HepG2 (cell line): ENCODE results near the gene C2. TPM values are rescaled to one million over a fixed set of nuclear protein-coding genes. Genes with fewer than 3 reads are reported as not detected.

Experiments
- ASH2L ChIP-seq: fragments of 300-600, 200-600 bp; sonication (generic); IDR thresholded peaks from 2 replicates; pipeline ENCODE4 v1.7.0; 2017; ENCODE audit warnings: low read depth, mild to moderate bottlenecking, moderate library complexity, mixed read lengths, low read length; ENCODE audit not compliant: insufficient read length
- ELF4 ChIP-seq: sonication (generic); formaldehyde crosslinking; IDR thresholded peaks from 2 replicates; pipeline ENCODE4 v1.5.0; 2020; ENCODE audit warnings: missing genetic modification reagents, mild to moderate bottlenecking, moderate library complexity, borderline replicate concordance
- GABPB1 ChIP-seq: IDR thresholded peaks from 2 replicates; pipeline ENCODE4 v1.6.1; 2016; ENCODE audit warnings: mild to moderate bottlenecking, missing genetic modification reagents, moderate library complexity, missing compliant biosample characterization
- JUND ChIP-seq: sonication (generic); formaldehyde crosslinking; IDR thresholded peaks from 2 replicates; pipeline ENCODE4 v1.8.0; 2022; ENCODE audit warnings: mild to moderate bottlenecking, missing genetic modification reagents
- KLF15 ChIP-seq: sonication (generic); formaldehyde crosslinking; IDR thresholded peaks from 2 replicates; pipeline ENCODE4 v1.8.1; 2023; ENCODE audit warnings: borderline replicate concordance, mild to moderate bottlenecking, inconsistent platforms, missing genetic modification reagents, mixed read lengths
- NR2F6 ChIP-seq, 2 experiments: IDR thresholded peaks; 2 replicates each; pipeline ENCODE4 v1.6.1; 2016; ENCODE audit warnings: antibody characterized with exemption in 1 of 2, mild to moderate bottlenecking in 1 of 2
- SNRNP70 ChIP-seq: fragments of 200-400 bp; formaldehyde crosslinking; IDR thresholded peaks from 2 replicates; pipeline ENCODE4 v1.6.1; 2017; ENCODE audit warnings: mild to moderate bottlenecking, low read depth, low read length, moderate library complexity
- SOX13 ChIP-seq, 3 experiments: fragments of 450-650 bp in 1 of 3; sonication (generic) in 1 of 3; formaldehyde crosslinking in 1 of 3; IDR thresholded peaks in 2 of 3; conservative IDR thresholded peaks in 1 of 3; 2 replicates each; pipeline versions ENCODE4 v1.5.0 to v1.6.1; 2016 to 2020; ENCODE audit warnings: antibody characterized with exemption in 1 of 3, mild to moderate bottlenecking in 1 of 3, missing compliant biosample characterization in 1 of 3, missing genetic modification reagents in 1 of 3, moderate library complexity in 1 of 3
- ZNF432 ChIP-seq: sonication (generic); formaldehyde crosslinking; IDR thresholded peaks from 2 replicates; pipeline ENCODE4 v1.5.0; 2020; ENCODE audit warnings: missing genetic modification reagents, mild to moderate bottlenecking, borderline replicate concordance
- ZNF674 ChIP-seq: sonication (generic); formaldehyde crosslinking; IDR thresholded peaks from 2 replicates; pipeline ENCODE4 v1.5.0; 2020; ENCODE audit warnings: low read depth, mild to moderate bottlenecking, missing genetic modification reagents
- polyA plus RNA-seq, 8 experiments: library from polyadenylated mRNA; depleted of rRNA in 3 of 8; stranded (reverse) in 7 of 8; unstranded in 1 of 8; fragments of >200 nt; fragmentation: Illumina TruSeq in 4 of 8; extraction: Trizol in 4 of 8; gene quantifications; 2 replicates each; pipeline versions ENCODE4 v1.2.1 to v1.2.3, GENCODE V29; 2011 to 2016; ENCODE audit warnings: low read depth in 4 of 8, missing spikeins in 1 of 8, mixed read lengths in 1 of 8; ENCODE audit not compliant: insufficient read depth in 1 of 8
- total RNA-seq, 5 experiments: library from RNA; depleted of rRNA; stranded (reverse); fragments of >200 nt; fragmentation: Illumina TruSeq; extraction: Trizol; gene quantifications; 2 replicates each; pipeline ENCODE4 v1.2.3, GENCODE V29; 2016; ENCODE audit warnings: low read depth in 1 of 5
- TF ChIP-seq, protein P1 (sequence below): sonication (generic); formaldehyde crosslinking; IDR thresholded peaks from 2 replicates; pipeline ENCODE4 v1.5.0; 2020; ENCODE audit warnings: mild to moderate bottlenecking, missing genetic modification reagents, borderline replicate concordance
- TF ChIP-seq, protein P2 (sequence below): sonication (generic); formaldehyde crosslinking; IDR thresholded peaks from 2 replicates; pipeline ENCODE4 v1.8.1; 2023; ENCODE audit warnings: mild to moderate bottlenecking, missing genetic modification reagents
- TF ChIP-seq, protein P3 (sequence below): sonication (generic); formaldehyde crosslinking; IDR thresholded peaks from 2 replicates; pipeline ENCODE4 v1.8.0; 2022; ENCODE audit warnings: low read depth, missing genetic modification reagents
- TF ChIP-seq, protein P4 (sequence below): sonication (generic); formaldehyde crosslinking; conservative IDR thresholded peaks from 2 replicates; pipeline ENCODE4 v1.8.0; 2022; ENCODE audit warnings: low read depth, missing genetic modification reagents

Gene C2
- total and polyA plus RNA-seq, 2 of the 13 experiments (the other 11 are each of a cell fraction or from before 2014, with no cell fraction given): 165 to 307 TPM

DNA sequence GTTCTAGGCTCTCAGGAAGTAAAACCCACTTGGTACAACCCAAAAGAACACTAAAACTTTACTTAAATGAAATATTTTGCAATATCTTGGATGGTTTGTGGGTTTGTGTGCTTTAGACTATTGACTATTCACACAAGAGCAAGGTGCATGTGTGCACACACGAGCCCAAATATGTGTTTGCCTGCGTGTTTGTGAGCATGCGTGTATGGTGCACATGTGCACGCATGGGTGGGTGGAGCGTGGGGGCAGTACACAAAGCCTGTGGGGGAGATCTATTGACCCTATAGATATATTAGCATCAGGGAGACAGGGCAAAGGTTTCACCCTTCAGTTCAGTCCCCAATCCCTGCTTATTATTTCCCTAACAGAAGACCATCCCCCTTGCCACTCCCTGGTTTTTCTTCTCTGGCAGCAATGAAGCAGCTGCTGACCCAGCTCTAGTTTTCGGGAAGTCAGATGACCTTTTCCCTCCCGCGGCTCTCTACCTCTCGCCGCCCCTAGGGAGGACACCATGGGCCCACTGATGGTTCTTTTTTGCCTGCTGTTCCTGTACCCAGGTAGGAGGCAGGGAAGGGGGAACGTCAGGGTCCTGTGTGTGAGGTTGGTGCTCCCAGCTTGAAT lies at the start of gene C2 (continued):
- TF ChIP-seq, protein P1, sequence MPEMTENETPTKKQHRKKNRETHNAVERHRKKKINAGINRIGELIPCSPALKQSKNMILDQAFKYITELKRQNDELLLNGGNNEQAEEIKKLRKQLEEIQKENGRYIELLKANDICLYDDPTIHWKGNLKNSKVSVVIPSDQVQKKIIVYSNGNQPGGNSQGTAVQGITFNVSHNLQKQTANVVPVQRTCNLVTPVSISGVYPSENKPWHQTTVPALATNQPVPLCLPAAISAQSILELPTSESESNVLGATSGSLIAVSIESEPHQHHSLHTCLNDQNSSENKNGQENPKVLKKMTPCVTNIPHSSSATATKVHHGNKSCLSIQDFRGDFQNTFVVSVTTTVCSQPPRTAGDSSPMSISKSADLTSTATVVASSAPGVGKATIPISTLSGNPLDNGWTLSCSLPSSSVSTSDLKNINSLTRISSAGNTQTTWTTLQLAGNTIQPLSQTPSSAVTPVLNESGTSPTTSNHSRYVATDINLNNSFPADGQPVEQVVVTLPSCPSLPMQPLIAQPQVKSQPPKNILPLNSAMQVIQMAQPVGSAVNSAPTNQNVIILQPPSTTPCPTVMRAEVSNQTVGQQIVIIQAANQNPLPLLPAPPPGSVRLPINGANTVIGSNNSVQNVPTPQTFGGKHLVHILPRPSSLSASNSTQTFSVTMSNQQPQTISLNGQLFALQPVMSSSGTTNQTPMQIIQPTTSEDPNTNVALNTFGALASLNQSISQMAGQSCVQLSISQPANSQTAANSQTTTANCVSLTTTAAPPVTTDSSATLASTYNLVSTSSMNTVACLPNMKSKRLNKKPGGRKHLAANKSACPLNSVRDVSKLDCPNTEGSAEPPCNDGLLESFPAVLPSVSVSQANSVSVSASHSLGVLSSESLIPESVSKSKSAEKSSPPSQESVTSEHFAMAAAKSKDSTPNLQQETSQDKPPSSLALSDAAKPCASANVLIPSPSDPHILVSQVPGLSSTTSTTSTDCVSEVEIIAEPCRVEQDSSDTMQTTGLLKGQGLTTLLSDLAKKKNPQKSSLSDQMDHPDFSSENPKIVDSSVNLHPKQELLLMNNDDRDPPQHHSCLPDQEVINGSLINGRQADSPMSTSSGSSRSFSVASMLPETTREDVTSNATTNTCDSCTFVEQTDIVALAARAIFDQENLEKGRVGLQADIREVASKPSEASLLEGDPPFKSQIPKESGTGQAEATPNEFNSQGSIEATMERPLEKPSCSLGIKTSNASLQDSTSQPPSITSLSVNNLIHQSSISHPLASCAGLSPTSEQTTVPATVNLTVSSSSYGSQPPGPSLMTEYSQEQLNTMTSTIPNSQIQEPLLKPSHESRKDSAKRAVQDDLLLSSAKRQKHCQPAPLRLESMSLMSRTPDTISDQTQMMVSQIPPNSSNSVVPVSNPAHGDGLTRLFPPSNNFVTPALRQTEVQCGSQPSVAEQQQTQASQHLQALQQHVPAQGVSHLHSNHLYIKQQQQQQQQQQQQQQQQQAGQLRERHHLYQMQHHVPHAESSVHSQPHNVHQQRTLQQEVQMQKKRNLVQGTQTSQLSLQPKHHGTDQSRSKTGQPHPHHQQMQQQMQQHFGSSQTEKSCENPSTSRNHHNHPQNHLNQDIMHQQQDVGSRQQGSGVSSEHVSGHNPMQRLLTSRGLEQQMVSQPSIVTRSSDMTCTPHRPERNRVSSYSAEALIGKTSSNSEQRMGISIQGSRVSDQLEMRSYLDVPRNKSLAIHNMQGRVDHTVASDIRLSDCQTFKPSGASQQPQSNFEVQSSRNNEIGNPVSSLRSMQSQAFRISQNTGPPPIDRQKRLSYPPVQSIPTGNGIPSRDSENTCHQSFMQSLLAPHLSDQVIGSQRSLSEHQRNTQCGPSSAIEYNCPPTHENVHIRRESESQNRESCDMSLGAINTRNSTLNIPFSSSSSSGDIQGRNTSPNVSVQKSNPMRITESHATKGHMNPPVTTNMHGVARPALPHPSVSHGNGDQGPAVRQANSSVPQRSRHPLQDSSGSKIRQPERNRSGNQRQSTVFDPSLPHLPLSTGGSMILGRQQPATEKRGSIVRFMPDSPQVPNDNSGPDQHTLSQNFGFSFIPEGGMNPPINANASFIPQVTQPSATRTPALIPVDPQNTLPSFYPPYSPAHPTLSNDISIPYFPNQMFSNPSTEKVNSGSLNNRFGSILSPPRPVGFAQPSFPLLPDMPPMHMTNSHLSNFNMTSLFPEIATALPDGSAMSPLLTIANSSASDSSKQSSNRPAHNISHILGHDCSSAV (CRISPR knock-in tag): no peak
- peak; percentile 42; the same call in 1 of the 2 replicates for TF ChIP-seq ELF4 (CRISPR knock-in tag)
- peak; percentile 34; the same call in 1 of the 2 replicates for TF ChIP-seq JUND (CRISPR knock-in tag)
- TF ChIP-seq, protein P2, sequence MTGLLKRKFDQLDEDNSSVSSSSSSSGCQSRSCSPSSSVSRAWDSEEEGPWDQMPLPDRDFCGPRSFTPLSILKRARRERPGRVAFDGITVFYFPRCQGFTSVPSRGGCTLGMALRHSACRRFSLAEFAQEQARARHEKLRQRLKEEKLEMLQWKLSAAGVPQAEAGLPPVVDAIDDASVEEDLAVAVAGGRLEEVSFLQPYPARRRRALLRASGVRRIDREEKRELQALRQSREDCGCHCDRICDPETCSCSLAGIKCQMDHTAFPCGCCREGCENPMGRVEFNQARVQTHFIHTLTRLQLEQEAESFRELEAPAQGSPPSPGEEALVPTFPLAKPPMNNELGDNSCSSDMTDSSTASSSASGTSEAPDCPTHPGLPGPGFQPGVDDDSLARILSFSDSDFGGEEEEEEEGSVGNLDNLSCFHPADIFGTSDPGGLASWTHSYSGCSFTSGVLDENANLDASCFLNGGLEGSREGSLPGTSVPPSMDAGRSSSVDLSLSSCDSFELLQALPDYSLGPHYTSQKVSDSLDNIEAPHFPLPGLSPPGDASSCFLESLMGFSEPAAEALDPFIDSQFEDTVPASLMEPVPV: 0 out of 2 replicates have a peak, but pooled peaks have one; percentile 84
- no peak for TF ChIP-seq ZNF674 (CRISPR knock-in tag)
- no peak for TF ChIP-seq SNRNP70
- TF ChIP-seq NR2F6 (IDR thresholded peaks at IDR 0.05): peak; percentile 80
- TF ChIP-seq NR2F6 (CRISPR knock-in tag; IDR thresholded peaks at IDR 0.05): peak; percentile 93
- TF ChIP-seq, protein P3, sequence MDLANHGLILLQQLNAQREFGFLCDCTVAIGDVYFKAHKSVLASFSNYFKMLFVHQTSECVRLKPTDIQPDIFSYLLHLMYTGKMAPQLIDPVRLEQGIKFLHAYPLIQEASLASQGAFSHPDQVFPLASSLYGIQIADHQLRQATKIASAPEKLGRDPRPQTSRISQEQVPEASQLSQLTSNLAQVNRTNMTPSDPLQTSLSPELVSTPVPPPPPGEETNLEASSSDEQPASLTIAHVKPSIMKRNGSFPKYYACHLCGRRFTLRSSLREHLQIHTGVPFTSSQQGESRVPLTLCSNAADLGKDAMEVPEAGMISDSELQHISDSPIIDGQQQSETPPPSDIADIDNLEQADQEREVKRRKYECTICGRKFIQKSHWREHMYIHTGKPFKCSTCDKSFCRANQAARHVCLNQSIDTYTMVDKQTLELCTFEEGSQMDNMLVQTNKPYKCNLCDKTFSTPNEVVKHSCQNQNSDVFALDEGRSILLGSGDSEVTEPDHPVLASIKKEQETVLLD (CRISPR knock-in tag): peak; percentile 70; the same call in 1 of the 2 replicates
- TF ChIP-seq GABPB1 (CRISPR knock-in tag): peak; percentile 51; the same call in 1 of the 2 replicates
- TF ChIP-seq, protein P4, sequence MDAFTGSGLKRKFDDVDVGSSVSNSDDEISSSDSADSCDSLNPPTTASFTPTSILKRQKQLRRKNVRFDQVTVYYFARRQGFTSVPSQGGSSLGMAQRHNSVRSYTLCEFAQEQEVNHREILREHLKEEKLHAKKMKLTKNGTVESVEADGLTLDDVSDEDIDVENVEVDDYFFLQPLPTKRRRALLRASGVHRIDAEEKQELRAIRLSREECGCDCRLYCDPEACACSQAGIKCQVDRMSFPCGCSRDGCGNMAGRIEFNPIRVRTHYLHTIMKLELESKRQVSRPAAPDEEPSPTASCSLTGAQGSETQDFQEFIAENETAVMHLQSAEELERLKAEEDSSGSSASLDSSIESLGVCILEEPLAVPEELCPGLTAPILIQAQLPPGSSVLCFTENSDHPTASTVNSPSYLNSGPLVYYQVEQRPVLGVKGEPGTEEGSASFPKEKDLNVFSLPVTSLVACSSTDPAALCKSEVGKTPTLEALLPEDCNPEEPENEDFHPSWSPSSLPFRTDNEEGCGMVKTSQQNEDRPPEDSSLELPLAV: no peak
- no peak for TF ChIP-seq KLF15 (CRISPR knock-in tag)
- peak; percentile 59; the same call in 1 of the 2 replicates for TF ChIP-seq SOX13 (IDR thresholded peaks at IDR 0.05)
- TF ChIP-seq SOX13 (CRISPR knock-in tag; conservative IDR thresholded peaks at IDR 0.05 in 1 of 2, IDR thresholded peaks at IDR 0.05 in 1 of 2): peak in 1 of 2 experiments; percentile 89; a peak in 2 of 4 replicates
- peak; percentile 45 for TF ChIP-seq ASH2L
- no peak for TF ChIP-seq ZNF432 (CRISPR knock-in tag)
